ENCODE measurements around the gene TM4SF20. TPM values are rescaled to one million over a fixed set of nuclear protein-coding genes. Genes with fewer than 3 reads are reported as not detected.

The TM4SF20 gene
- total RNA-seq, 4 donors from 2014 or later: not detected

DNA sequence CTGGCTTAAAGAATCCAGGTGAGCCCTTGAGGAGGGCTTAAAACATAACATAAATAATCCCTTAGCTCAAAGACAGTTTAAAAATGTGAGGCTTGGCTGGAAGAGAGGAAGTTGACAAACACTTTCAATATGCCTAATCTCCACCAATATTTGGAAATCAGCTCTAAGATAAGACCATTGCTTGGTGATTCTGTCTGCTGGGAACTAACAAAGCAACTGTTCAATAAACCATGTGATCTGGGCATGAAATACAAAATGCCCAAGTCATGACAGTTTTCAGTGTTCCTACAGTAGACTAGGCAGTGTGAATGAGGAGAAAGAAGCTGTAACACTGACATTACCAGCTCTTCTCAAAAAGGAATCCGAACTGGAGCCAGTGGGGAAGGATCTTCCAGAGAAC is 43.4 kb downstream of the TM4SF20 start:
- TF ChIP-seq, protein P1, sequence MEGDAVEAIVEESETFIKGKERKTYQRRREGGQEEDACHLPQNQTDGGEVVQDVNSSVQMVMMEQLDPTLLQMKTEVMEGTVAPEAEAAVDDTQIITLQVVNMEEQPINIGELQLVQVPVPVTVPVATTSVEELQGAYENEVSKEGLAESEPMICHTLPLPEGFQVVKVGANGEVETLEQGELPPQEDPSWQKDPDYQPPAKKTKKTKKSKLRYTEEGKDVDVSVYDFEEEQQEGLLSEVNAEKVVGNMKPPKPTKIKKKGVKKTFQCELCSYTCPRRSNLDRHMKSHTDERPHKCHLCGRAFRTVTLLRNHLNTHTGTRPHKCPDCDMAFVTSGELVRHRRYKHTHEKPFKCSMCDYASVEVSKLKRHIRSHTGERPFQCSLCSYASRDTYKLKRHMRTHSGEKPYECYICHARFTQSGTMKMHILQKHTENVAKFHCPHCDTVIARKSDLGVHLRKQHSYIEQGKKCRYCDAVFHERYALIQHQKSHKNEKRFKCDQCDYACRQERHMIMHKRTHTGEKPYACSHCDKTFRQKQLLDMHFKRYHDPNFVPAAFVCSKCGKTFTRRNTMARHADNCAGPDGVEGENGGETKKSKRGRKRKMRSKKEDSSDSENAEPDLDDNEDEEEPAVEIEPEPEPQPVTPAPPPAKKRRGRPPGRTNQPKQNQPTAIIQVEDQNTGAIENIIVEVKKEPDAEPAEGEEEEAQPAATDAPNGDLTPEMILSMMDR (IDR thresholded peaks at IDR 0.05): no peak
- no peak for TF ChIP-seq POLR2A (IDR thresholded peaks at IDR 0.05)
- intact Hi-C loops (cut with DNase I): no loop called here
- Histone ChIP-seq H3K4me1 (no peaks in the 10 kb centered on the region), H3K4me3 (no peak overlapping the region), H3K36me3 (peaks cover 6 to 80% (median 21%) of the 10 kb centered on the region in 3 donors), H3K27ac (no peak overlapping the region), H3K27me3 (no peaks in the 10 kb centered on the region), H3K9me3 (no peaks in the 10 kb centered on the region)
- WGBS, 2 donors: 64 to 89% methylated on average over 1 of the region's 1 CpG
- DNase-seq: no peak

DNA sequence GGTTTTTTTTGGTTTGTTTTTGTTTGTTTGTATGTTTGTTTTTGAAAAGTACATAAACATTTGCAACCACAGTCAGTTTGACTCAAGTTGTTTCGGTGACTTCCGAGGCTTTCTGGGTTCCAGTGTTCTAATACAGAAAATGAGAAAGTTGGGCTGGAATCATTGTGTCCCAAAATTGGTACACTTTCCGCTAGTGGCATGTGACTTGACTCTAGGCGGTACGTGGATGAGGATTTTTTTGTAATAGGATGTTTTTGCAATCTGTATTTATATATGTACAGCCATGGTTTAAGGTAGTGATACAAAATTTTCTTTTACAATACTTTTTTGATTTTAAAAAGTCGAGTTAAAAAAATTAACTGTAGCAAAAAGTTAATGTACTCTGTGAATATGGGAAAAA is 52.3 kb downstream of the TM4SF20 start:
- TF ChIP-seq, protein P1 (IDR thresholded peaks at IDR 0.05): no peak
- no peak for TF ChIP-seq POLR2A (IDR thresholded peaks at IDR 0.05)
- 70 to 86% methylated on average over 6 of the region's 6 CpGs for WGBS, 2 donors
- H3K27me3 ChIP-seq: no peaks in the 10 kb centered on the region

DNA sequence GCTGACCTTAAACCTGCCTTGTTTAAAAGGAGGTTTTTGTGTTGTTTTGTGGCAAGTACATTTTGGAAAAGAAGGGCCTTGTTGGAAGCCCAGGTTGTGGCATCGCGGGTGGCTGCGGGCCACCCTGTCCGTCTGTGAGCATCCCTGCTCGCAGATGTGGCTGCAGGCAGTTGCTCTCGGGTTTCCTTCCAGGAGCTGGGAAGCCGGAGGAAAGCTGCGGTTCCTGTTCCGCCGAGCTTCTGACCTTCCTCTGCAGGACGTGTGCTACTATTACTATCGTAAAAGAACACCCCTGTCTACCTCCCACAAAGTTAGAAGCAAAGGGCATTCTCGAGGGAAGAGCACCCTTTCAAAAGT is 53.3 kb downstream of the TM4SF20 start:
- intact Hi-C loops (cut with DNase I): no loop called here
- Histone ChIP-seq H3K27me3 (no peaks in the 10 kb centered on the region), H3K9me3 (no peaks in the 10 kb centered on the region), H3K4me1 (peaks cover 0 to 31% (median 5%) of the 10 kb centered on the region in 3 donors), H3K4me3 (peak overlapping the region; percentile 63 to 92 (median 84)), H3K36me3 (peaks cover 0 to 21% (median 0%) of the 10 kb centered on the region in 3 donors), H3K27ac (peak overlapping the region; percentile 90 to 97 (median 92))
- no peak for DNase-seq
- TF ChIP-seq POLR2A (IDR thresholded peaks at IDR 0.05): no peak
- TF ChIP-seq, protein P1 (IDR thresholded peaks at IDR 0.05): no peak
- WGBS, 2 donors: 0 to 1% methylated on average over 3 to 13 of the region's 13 CpGs

More for the DNA sequence above, 52.3 kb downstream of the TM4SF20 start:
- peaks cover 0 to 28% (median 0%) of the 10 kb centered on the region in 3 donors for H3K36me3 ChIP-seq
- intact Hi-C loops (cut with DNase I): no loop called here
- peaks cover 0 to 31% (median 5%) of the 10 kb centered on the region in 3 donors for H3K4me1 ChIP-seq
- DNase-seq: no peak
- no peaks in the 10 kb centered on the region for H3K9me3 ChIP-seq
- H3K27ac ChIP-seq: no peak overlapping the region
- no peak overlapping the region for H3K4me3 ChIP-seq

DNA sequence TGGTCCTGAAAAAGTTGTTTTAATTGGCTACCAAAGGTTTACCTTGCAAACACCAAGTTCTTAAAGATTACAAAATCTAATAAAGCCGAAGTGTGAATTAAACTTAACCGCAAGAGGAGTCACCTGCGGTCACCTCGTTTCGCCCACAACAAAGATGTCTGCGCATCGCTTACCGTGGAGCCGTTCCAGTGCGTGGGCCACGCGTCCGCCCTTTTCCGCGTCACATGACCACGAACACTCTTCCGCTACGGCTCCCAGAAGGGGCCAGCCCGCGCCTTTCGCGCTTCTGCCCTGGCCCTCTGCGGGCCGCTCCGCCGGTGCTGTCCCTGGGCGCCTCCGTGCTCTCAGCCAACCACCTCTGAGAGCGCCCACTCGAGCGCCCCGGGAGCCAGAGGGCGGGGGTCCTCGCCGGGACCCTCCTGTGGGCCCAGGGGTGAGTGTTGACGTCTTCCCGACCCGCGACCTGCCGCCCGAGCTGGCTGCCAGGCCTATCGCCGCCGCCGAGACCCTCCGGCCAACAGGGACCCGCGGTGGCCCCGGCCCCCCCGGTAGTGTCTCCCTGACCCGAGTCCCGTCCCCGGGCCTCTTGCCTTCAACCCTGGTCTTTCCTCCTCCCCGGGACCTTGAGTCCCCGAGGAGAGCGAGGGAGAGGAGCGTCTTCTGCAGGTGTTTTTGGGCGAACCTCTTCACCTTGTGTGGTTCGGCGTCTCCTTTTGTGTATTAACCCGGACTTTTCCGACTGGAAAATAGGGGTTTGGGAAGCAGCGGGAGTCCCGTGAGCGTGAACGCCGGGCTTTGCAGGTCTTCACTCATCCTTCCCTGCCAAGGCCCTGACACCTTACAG is 53.9 kb downstream of the TM4SF20 start, which contains the start of gene MFF:
TSS of gene MFF (plus strand) at position 257 of the 844 bp plus-strand sequence. CDS start 5,415 bp downstream, outside the sequence.
- Histone ChIP-seq H3K4me3 (peak within 1 kb of the TSS; percentile 63 to 92 (median 84)), H3K4me1 (peaks cover 0 to 31% (median 5%) of the 10 kb centered on the region in 3 donors), H3K36me3 (peaks cover 0 to 15% (median 0%) of the 10 kb centered on the region in 3 donors), H3K27me3 (no peaks in the 10 kb centered on the region), H3K27ac (peak within 1 kb of the TSS; percentile 90 to 97 (median 92)), H3K9me3 (no peaks in the 10 kb centered on the region)
- TF ChIP-seq POLR2A (IDR thresholded peaks at IDR 0.05): peak in 3 of 4 donors; percentile 26 to 89 (median 79)
- TF ChIP-seq, protein P1 (IDR thresholded peaks at IDR 0.05): peak in 2 of 6 experiments; percentile 8 to 16
- 0% methylated on average over 19 to 25 of the region's 67 CpGs for WGBS, 2 donors
- intact Hi-C loops (cut with DNase I): no loop called here
- peak; percentile 67 for DNase-seq

DNA sequence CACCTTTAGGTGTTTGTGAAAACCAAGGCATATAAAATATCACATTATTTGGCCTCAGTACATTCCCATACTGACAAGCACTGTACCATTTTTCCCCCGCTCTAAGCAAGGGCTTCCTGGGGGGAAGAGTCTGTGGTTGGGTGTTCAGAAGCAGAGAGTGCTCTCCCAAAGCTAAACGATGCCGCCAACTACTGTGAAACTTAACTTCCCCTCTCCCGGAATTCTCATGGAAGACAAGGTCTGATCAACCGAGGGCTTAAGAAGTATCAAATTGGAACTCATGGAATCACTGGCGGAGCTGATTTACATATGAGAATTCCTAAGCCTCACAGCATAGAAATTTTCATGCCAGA is 54.5 kb downstream of the TM4SF20 start:
- 12 to 13% methylated on average over 6 of the region's 6 CpGs for WGBS, 2 donors
- TF ChIP-seq POLR2A (IDR thresholded peaks at IDR 0.05): no peak
- TF ChIP-seq, protein P1 (IDR thresholded peaks at IDR 0.05): no peak
- intact Hi-C loops (cut with DNase I): no loop called here
- H3K4me1 ChIP-seq: peaks cover 0 to 31% (median 5%) of the 10 kb centered on the region in 3 donors
- peak overlapping the region; percentile 63 to 92 (median 84) for H3K4me3 ChIP-seq
- DNase-seq: no peak
- H3K36me3 ChIP-seq: peaks cover 0 to 11% (median 0%) of the 10 kb centered on the region in 3 donors
- peak overlapping the region; percentile 90 to 97 (median 92) for H3K27ac ChIP-seq
- H3K9me3 ChIP-seq: no peaks in the 10 kb centered on the region
- H3K27me3 ChIP-seq: no peaks in the 10 kb centered on the region
